ENCODE data around the gene SYCN. TPM values are rescaled to one million over a fixed set of nuclear protein-coding genes. Genes with fewer than 3 reads are reported as not detected.

SYCN gene
- total RNA-seq, 8 experiments from 2014 or later: not detected

GRCh38 chr19:39160889-39161672, 43.0 kb downstream of the SYCN start:
- in situ Hi-C loops (cut with MboI; ENCODE audit: low pct_unique_long_range_greater_than_20kb in 2 of 9, low sequenced_read_pairs in 9 of 9, unreplicated experiment in 9 of 9): no loop called here

GRCh38 chr19:39160523-39160861, 43.6 kb downstream of the SYCN start:
- peak in 2 of 8 experiments; percentile 63 to 67 for ATAC-seq (replicated peaks in 6 of 8)
- peaks cover 6 to 19% of the 10 kb centered on the region in 2 donors for H3K4me1 ChIP-seq (replicated peaks in 1 of 2)

More at GRCh38 chr19:39160889-39161672, 43.0 kb downstream of the SYCN start:
- Histone ChIP-seq H3K27ac (no peak overlapping the region), H3K4me1 (replicated peaks in 1 of 2) (peaks cover 6 to 19% of the 10 kb centered on the region in 2 donors), H3K4me3 (no peak overlapping the region)
- ATAC-seq (replicated peaks in 6 of 8): peak in 1 of 8 experiments; percentile 8
- 82 to 100% (median 95%) methylated on average over 1 to 7 of the region's 21 CpGs; no CpG with 5 or more reads in 5 of the 10 experiments for WGBS, 10 experiments

GRCh38 chr19:39158646-39159260, 45.3 kb downstream of the SYCN start:
- WGBS, 10 experiments: 72 to 100% (median 91%) methylated on average over 1 to 4 of the region's 12 CpGs; no CpG with 5 or more reads in 3 of the 10 experiments
- in situ Hi-C loops (cut with MboI; ENCODE audit: low pct_unique_long_range_greater_than_20kb in 2 of 9, low sequenced_read_pairs in 9 of 9, unreplicated experiment in 9 of 9): no loop called here
- no peak for ATAC-seq (replicated peaks in 6 of 8)
- peaks cover 6 to 19% of the 10 kb centered on the region in 2 donors for H3K4me1 ChIP-seq (replicated peaks in 1 of 2)
- H3K4me3 ChIP-seq: no peak overlapping the region
- H3K27ac ChIP-seq: no peak overlapping the region

More at GRCh38 chr19:39160523-39160861, 43.6 kb downstream of the SYCN start:
- no peak overlapping the region for H3K27ac ChIP-seq
- WGBS, 10 experiments: 0 to 84% (median 70%) methylated on average over 1 to 7 of the region's 8 CpGs; no CpG with 5 or more reads in 4 of the 10 experiments
- no peak overlapping the region for H3K4me3 ChIP-seq
- in situ Hi-C loops (cut with MboI; ENCODE audit: low pct_unique_long_range_greater_than_20kb in 2 of 9, low sequenced_read_pairs in 9 of 9, unreplicated experiment in 9 of 9): no loop called here

- no peak overlapping the region for H3K27ac ChIP-seq
- H3K4me3 ChIP-seq: no peak overlapping the region
- ATAC-seq (replicated peaks in 6 of 8): no peak
- in situ Hi-C loops (cut with MboI; ENCODE audit: low pct_unique_long_range_greater_than_20kb in 2 of 9, low sequenced_read_pairs in 9 of 9, unreplicated experiment in 9 of 9): no loop called here
- H3K4me1 ChIP-seq (replicated peaks in 1 of 2): peaks cover 6 to 17% of the 10 kb centered on the region in 2 donors
- WGBS, 10 experiments: 80 to 100% (median 95%) methylated on average over 1 to 9 of the region's 15 CpGs; no CpG with 5 or more reads in 5 of the 10 experiments
Observed at GRCh38 chr19:39157997-39158389, 46.1 kb downstream of the SYCN start.

GRCh38 chr19:39157275-39157996, 46.6 kb downstream of the SYCN start:
- Histone ChIP-seq H3K27ac (no peak overlapping the region), H3K4me1 (replicated peaks in 1 of 2) (peaks cover 6 to 13% of the 10 kb centered on the region in 2 donors), H3K4me3 (no peak overlapping the region)
- in situ Hi-C loops (cut with MboI; ENCODE audit: low pct_unique_long_range_greater_than_20kb in 2 of 9, low sequenced_read_pairs in 9 of 9, unreplicated experiment in 9 of 9): no loop called here
- WGBS, 10 experiments: 80 to 100% (median 90%) methylated on average over 1 to 16 of the region's 23 CpGs; no CpG with 5 or more reads in 4 of the 10 experiments
- peak in 2 of 8 experiments; percentile 34 to 39 for ATAC-seq (replicated peaks in 6 of 8)

GRCh38 chr19:39156326-39157230, 47.5 kb downstream of the SYCN start:
- 50 to 100% methylated on average over 1 of the region's 24 CpGs; no CpG with 5 or more reads in 8 of the 10 experiments for WGBS, 10 experiments
- in situ Hi-C loops (cut with MboI; ENCODE audit: low pct_unique_long_range_greater_than_20kb in 2 of 9, low sequenced_read_pairs in 9 of 9, unreplicated experiment in 9 of 9): no loop called here
- Histone ChIP-seq H3K4me1 (replicated peaks in 1 of 2) (peaks cover 6 to 13% of the 10 kb centered on the region in 2 donors), H3K27ac (no peak overlapping the region), H3K4me3 (no peak overlapping the region)
- peak; percentile 35 to 81 (median 65) for ATAC-seq (replicated peaks in 6 of 8)

- 80 to 100% (median 91%) methylated on average over 1 to 6 of the region's 15 CpGs; no CpG with 5 or more reads in 6 of the 10 experiments for WGBS, 10 experiments
- ATAC-seq (replicated peaks in 6 of 8): no peak
- in situ Hi-C loops (cut with MboI; ENCODE audit: low pct_unique_long_range_greater_than_20kb in 2 of 9, low sequenced_read_pairs in 9 of 9, unreplicated experiment in 9 of 9): no loop called here
- Histone ChIP-seq H3K4me3 (no peak overlapping the region), H3K27ac (no peak overlapping the region), H3K4me1 (replicated peaks in 1 of 2) (peaks cover 6 to 13% of the 10 kb centered on the region in 2 donors)
Observed at GRCh38 chr19:39155741-39156140, 48.3 kb downstream of the SYCN start.

- H3K27ac ChIP-seq: no peak overlapping the region
- H3K4me1 ChIP-seq (replicated peaks in 1 of 2): peaks cover 6 to 13% of the 10 kb centered on the region in 2 donors
- no peak for ATAC-seq (replicated peaks in 6 of 8)
- WGBS, 10 experiments: 70 to 83% methylated on average over 2 to 3 of the region's 11 CpGs; no CpG with 5 or more reads in 8 of the 10 experiments
- no peak overlapping the region for H3K4me3 ChIP-seq
- in situ Hi-C loops (cut with MboI; ENCODE audit: low pct_unique_long_range_greater_than_20kb in 2 of 9, low sequenced_read_pairs in 9 of 9, unreplicated experiment in 9 of 9): no loop called here
Observed at GRCh38 chr19:39155114-39155700, 48.9 kb downstream of the SYCN start.

GRCh38 chr19:39154629-39155100, 49.4 kb downstream of the SYCN start:
- Histone ChIP-seq H3K4me3 (no peak overlapping the region), H3K27ac (no peak overlapping the region), H3K4me1 (replicated peaks in 1 of 2) (peaks cover 6 to 13% of the 10 kb centered on the region in 2 donors)
- peak in 2 of 8 experiments; percentile 36 to 53 for ATAC-seq (replicated peaks in 6 of 8)
- WGBS, 10 experiments: 70 to 100% (median 70%) methylated on average over 1 to 2 of the region's 11 CpGs; no CpG with 5 or more reads in 7 of the 10 experiments
- in situ Hi-C loops (cut with MboI; ENCODE audit: low pct_unique_long_range_greater_than_20kb in 2 of 9, low sequenced_read_pairs in 9 of 9, unreplicated experiment in 9 of 9): no loop called here

- Histone ChIP-seq H3K27ac (no peak overlapping the region), H3K4me3 (no peak overlapping the region), H3K4me1 (replicated peaks in 1 of 2) (peaks cover 6 to 13% of the 10 kb centered on the region in 2 donors)
- in situ Hi-C loops (cut with MboI; ENCODE audit: low pct_unique_long_range_greater_than_20kb in 2 of 9, low sequenced_read_pairs in 9 of 9, unreplicated experiment in 9 of 9): no loop called here
- ATAC-seq (replicated peaks in 6 of 8): no peak
- 81 to 100% (median 96%) methylated on average over 2 to 10 of the region's 13 CpGs; no CpG with 5 or more reads in 2 of the 10 experiments for WGBS, 10 experiments
Observed at GRCh38 chr19:39154100-39154628, 49.9 kb downstream of the SYCN start.
